Measurements from ENCODE around the gene NKAIN4.

NKAIN4 gene

GRCh38 chr20:63190828-63191227 lies 63.4 kb downstream of the NKAIN4 start:
- DNase-seq (ENCODE audit: low spot score) = no peak

Data from CD4-positive, alpha-beta T cell treated with Interleukin-6 at 100 ng/mL for 8 hours (primary cell).